ENCODE results near the gene TEKT1.

TEKT1 gene

DNA sequence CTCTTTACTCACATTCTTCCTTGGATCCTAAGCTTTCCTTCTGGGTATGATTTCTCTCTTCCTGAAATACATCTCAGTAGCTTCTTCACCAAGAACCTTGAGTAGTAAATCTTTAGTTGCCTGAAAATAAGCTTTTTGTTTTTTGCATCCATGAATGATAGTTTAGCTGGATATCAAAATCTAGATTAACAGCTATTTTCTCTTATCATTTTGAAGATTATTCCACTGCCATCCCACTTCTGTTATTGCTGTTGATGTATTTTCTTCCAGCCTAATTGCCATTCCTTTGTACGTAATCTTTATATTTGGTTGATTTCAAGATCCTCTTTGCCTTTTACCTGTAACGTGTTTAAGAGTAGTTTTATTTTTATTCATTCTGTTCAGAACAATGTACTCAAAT lies 63.1 kb downstream of the TEKT1 start:
- no peak overlapping the region for H3K4me3 ChIP-seq (ENCODE audit: low read depth, low read length)

DNA sequence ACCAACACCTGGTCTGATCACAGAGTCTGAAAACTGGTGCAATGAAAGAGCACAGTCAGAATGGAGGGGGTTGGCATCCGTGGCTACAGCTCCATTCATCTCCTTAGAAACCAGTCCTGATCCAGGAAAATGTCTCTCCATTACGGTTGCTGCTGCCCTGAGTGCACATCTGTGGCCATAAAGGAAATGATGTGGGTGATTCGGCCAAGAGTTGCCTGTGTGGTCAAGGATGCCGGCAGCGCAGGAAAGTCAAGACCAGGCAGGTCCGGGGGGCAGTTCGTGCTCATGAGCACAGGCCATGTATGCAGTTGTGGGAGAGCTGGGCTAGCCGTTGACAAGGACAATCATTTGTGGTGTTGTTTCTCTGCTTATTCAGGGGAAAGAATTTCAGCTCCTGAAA lies 69.8 kb downstream of the TEKT1 start:
- no peak overlapping the region for H3K4me3 ChIP-seq (ENCODE audit: low read depth, low read length)

DNA sequence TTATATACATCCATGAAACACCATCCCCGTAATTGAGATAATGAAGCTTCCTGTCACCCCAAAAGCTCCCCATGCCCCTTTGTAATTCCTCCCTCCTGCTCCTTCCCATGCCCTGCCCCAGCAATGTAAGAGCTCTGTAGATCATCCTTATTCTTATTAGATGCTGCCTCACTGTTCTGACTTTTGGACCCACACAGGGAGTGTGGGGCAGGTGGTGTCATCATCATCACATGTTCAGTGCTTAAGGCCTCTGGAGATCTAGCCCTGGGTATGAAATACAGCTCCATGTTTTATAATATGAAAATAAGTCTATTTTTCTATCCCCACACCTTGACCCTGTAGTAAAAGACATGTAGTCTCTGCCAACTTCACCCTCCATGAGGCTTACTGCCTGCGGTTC lies 73.8 kb downstream of the TEKT1 start:
- H3K4me3 ChIP-seq (ENCODE audit: low read depth, low read length) = no peak overlapping the region

DNA sequence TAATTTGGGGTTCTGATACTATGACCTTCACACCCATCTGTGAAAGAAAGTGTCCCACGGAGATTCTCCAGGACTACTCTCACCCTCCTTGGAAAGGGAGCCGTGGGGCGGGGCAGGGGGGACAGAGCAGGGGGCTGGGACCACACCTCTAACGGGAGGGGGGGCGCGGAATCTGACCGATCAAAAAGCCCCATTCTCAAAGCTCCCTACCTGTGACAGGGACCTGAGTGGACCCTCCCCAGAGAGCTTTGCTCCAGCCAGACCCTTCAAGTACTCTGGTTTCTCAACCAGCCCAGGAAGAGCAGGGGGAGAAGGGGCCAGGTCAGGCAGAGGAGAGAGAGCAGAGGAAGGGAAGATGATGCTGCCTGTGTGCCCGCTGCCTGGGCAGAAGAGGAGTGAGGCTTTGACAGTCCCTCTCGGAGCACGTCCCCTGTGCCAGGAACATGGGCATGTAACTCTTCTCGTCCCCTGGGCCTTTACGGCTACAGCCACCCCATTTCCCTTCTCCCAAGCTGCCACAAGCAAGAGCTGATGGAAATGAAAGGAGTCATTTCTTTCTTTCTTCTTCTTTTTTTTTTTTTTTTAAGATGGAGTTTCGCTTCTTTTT lies 75.0 kb downstream of the TEKT1 start:
- H3K4me3 ChIP-seq (ENCODE audit: low read depth, low read length) = no peak overlapping the region

DNA sequence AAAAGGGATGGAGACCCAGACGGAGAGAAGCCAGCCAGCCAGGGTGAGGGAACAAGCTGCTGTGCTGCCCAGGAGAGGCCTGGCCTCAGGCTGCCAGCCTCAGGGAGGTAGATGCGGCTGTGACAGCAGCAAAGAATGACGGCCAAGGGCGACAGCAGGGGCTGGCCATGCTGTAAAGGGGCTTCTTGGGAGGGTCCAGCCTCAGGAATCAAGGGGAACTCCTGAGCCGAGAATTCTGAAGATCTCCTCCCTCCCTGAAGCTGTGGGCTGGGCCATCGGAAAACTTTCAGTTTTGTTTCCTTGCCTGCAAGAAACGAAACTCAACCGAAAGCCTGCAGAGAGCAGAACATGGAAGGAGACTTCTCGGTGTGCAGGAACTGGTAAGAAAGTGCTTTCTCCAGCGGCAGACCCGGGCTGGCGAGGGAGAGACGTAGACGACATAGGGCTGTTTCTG lies 75.8 kb downstream of the TEKT1 start, which contains the start of gene XAF1:
TSS of gene XAF1 (plus strand) at position 316 of the 454 bp plus-strand sequence. CDS start at position 349, 33 bp downstream.
- H3K4me3 ChIP-seq (ENCODE audit: low read depth, low read length) = no peak within 1 kb of the TSS

DNA sequence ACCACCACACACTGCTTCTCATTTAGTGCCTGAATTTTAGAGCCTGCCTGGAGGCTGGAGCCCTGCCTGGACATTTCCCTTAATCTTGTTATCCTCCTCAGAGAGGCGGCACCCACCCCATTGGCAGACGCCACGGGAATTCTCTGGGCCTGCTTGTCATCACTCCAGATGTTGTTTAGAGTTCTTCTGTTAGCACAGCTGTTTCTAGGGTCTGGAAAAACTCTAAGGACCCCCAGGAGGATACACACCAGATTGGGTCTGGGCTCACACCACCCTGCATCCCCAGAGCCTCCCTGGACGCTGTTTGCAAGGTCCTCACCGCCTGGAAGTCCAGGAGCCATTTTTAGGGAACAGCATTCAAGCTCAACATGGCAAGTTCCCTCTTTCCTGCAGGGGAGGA lies 76.2 kb downstream of the TEKT1 start:
- H3K4me3 ChIP-seq (ENCODE audit: low read depth, low read length) = no peak overlapping the region

DNA sequence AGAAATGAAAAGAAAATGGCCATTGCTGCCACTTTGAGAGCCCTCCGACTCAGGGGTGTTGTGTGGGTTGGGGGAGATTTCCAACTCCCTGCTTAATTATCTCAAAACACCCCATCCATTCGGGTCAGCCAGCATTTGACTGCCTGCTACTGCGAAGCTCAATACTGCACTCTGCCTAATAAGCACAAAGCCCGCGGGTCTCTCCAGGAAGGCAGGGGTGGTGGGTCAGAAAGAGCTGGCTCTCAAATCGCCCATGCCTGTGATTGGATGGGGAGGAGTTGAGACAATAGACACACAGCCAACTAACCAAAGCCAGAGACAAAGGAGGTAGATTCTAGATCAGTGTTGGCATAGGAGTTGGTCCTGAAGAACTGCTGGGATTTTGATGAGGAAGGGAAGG lies 78.0 kb downstream of the TEKT1 start:
- no peak overlapping the region for H3K4me3 ChIP-seq (ENCODE audit: low read depth, low read length)

DNA sequence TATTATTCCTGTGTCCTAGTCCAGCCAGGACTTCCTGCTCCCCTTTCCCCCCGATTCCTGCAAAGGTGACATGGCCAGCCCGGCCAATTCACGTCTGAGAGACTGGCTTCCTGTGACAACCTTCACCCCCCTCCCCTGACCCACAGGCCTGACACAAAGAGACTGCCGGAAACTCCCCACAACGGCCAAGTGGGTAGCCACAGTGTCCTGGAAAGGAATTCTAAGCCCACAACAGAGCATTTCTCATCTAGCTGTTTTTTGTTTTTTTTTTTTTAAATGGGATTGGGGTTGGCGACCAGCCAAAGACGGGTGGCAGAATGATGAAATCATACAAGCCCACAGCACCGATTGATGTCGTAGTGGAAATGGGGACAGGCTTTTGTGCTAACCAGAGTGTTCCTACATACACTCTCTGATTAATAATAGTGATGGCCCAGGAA lies 78.5 kb downstream of the TEKT1 start:
- H3K4me3 ChIP-seq (ENCODE audit: low read depth, low read length) = no peak overlapping the region

DNA sequence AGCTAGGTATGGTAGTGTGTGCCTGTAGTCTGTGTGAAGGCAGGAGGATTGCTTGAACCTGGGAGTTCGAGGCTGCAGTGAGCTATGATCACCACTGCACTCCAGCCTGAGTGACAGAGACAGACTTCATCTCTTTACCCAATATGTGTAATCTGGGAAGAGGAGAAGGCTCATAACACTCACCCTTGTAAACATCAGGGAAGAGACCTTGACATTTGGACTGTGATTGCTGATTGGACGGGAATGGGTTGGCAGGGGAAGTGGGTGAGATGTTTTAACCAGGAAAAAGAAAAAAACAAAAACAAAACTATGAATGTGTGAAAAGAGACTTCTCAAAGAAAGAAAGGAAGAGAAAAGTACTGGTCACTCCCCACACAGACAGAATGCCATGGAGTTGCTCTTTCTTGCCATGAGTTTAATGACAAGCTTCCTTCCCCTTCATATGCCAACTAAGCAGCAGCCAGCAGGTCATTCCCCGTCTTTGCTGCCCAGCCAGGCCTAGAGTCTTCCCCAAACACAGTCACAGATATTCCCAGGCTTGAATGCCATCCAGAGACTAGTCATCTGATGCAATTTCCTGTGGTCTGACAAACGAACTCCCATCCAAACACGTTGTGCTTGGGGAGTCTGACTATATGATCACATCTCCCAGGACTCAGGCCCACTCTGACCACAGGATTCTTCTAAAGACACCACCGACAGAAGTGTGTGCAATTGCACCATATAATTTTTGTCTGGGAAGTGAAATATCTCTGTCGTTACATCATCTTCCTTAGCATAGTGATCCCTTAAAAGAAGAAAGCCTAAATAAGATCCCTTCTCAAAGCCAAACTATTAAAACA lies 79.2 kb downstream of the TEKT1 start:
- H3K4me3 ChIP-seq (ENCODE audit: low read depth, low read length) = no peak overlapping the region

DNA sequence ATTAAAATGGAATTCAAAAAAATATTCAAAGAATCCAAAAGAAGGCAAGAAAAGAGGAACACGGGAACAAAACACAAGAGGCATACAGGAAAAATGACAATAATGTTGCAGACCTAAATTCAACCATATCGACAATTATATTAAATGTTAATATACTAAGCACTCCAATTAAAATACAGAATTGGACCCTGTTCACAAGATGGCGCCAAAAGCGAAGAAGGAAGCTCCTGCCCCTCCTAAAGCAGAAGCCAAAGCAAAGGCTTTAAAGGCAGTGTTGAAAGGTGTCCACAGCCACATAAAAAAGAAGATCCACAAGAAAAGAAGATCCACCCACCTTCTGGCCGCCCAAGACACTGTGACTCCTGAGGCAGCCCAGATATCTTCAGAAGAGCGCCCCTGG lies 82.0 kb downstream of the TEKT1 start:
- H3K4me3 ChIP-seq (ENCODE audit: low read depth, low read length) = no peak overlapping the region

DNA sequence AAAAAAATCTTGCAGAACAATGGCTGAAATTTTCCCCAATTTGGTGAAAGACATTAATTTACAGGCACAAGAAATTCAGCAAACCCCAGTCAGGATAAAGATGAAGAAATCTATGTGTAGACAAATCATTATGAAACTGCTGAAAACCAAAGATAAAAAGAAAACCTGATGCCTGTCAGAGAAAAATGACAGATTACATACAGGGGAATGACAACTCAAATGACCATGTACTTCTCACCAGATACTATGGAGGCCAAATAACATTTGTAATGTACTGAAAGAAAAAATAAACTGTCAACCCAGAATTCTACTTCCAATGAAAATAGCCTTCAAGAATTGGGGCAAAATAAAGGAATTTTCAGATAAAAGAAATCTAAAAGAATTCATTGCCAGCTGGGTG lies 82.9 kb downstream of the TEKT1 start:
- H3K4me3 ChIP-seq (ENCODE audit: low read depth, low read length) = no peak overlapping the region

All from iPS-11a (cell line).